Ovary (tissue), 3 donors: Measurements from ENCODE around the gene RARA.

Experiments
- CTCF ChIP-seq, 3 donors: fragments of 450-650 bp in 2 of 3; fragments of 200-600 bp in 1 of 3; IDR thresholded peaks; one replicate each; pipeline versions ENCODE4 v1.5.1 to v1.8.0; 2016 to 2022; ENCODE audit warnings: antibody characterized with exemption in 3 of 3, mild to moderate bottlenecking in 1 of 3
- EP300 ChIP-seq: sonication (generic); formaldehyde crosslinking; IDR thresholded peaks from one replicate; pipeline ENCODE4 v1.6.1; 2017; ENCODE audit warnings: antibody characterized with exemption
- POLR2A ChIP-seq: fragments of 450-650 bp; IDR thresholded peaks from one replicate; pipeline ENCODE4 v1.6.1; 2017; ENCODE audit warnings: antibody characterized with exemption, mild to moderate bottlenecking, moderate library complexity
- donor health status: DM: no; HTN: no; CAD: no.

GRCh38 chr17:40378966-40379365, 70.0 kb downstream of the RARA start:
- TF ChIP-seq CTCF (IDR thresholded peaks at IDR 0.05) (no peak), POLR2A (no peak), EP300 (no peak)
